Stimulated activated CD4-positive, alpha-beta T cell treated with anti-CD3 and anti-CD28 coated beads, Interleukin-2, amount 100 ng/mL, for 4 hours (primary cell): ENCODE measurements around the gene TBC1D17.

Experiments
- DNase-seq: peaks from one replicate; pipeline ENCODE4 v3.0.0-alpha.2; 2020; ENCODE audit warnings: low read depth

The TBC1D17 gene

DNA sequence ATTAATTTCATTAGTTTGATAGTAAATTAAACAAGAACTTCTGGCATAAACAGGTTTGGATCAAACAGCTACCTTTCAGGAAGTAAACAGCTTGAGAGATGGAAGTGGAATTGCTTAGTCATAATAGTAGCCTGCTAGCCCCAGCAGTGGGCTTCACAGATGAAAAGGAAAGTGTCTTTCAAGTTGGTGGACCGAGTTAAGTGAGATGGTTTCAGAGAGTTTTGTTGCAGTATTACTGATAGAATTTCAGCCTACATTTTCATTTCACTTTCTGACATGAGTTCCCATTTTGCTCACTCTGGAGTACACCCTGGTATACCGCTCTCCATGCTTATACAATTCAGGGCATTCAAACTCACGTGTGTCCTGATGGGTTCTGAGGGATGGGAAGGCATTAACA is 28.6 kb upstream of the TBC1D17 start:
- DNase-seq: no peak

DNA sequence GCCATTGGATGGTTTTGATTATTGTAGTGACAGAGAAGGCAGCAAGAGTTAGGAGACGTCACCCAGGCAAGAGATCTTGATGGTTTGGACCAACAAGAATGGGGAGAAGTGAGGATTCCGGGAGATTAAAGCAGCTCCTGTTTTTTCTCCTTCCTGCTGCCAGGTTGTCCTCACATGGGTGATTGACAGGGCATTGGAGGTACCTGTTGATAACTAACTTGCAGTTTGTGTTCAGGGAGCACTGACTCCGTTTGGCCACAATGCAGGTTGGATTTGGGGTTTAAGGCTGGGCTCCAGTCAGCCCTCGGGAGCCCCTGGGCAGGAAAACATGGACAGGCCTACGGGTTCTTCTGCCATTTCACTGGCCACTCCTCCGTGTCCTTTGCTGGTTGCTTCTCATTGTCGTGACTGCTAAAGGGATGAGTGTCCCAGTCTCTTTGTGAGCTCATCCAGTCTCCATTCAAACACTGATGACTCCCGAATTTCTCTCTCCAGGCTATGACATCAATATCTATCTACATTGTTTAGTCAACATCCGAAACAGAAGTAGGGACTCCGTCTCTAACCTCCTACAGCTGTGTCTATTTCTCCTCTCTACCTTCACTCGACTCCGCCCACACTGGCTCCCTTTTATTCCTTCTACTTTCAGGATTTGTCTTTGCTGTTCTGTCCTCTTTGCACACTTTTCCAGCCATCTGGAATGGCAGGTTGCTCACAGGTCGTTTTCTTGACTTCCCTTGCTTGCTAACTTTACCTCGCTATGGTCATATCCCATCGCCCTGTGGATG is 27.9 kb upstream of the TBC1D17 start:
- DNase-seq: no peak

DNA sequence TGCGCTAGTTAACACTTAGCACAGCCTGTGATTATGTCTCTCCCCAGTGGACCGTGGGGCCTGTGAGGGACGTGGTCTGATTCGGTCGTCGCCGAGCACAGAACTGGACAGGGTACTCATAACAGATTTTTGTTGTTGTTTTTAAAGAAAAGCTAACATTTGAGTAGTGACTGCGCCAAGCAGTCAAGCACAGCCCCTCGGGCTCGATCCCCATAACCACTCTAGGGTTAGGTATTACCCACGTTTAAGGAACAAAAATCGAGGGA is 27.3 kb upstream of the TBC1D17 start:
- DNase-seq: no peak

DNA sequence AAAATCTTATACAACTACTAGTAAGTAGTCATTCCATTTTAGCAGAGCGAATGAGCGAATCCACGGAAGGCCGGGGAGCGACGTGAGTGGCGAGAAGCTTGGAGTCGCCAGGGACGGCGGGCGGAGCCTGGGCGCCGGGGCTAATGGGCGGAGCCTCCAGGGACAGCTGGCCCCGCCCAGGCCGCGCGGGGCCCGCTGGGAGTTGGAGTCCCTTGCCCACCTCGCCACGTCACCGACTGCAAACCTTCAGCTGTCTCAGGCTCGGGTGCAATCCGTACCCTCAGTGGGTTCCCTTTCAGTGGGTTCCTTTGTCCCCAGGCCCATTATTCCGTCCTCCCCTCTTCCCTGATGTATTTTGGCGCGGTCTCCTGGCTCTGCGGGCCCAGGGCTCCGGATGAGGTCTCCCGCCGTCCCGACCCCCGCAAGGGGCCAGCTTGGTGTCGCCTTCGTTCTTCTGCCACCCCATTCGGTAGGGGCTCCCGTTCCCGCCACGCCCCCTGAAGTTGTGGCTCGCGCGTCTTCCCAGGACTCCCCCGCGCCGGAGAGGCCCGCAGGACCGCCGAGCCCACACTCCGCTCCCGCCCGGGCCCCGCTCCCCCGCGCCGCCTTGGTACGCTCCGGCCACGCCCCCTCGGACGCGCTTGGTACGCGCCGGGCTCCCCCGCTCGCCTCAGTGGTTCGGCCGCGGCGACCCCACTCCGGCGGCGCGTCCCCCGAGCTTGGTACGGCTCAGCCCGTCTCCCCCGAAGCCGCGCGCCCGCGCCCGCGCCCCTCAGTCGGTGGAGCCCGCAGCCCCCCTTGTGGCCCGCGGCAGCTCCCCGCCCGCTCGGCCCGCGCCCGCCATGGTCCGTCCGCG is 26.8 kb upstream of the TBC1D17 start, which contains the start of gene PTOV1:
PTOV1 (plus strand) TSS at position 673 of the 856 bp plus-strand sequence.
- DNase-seq: peak; percentile 79

DNA sequence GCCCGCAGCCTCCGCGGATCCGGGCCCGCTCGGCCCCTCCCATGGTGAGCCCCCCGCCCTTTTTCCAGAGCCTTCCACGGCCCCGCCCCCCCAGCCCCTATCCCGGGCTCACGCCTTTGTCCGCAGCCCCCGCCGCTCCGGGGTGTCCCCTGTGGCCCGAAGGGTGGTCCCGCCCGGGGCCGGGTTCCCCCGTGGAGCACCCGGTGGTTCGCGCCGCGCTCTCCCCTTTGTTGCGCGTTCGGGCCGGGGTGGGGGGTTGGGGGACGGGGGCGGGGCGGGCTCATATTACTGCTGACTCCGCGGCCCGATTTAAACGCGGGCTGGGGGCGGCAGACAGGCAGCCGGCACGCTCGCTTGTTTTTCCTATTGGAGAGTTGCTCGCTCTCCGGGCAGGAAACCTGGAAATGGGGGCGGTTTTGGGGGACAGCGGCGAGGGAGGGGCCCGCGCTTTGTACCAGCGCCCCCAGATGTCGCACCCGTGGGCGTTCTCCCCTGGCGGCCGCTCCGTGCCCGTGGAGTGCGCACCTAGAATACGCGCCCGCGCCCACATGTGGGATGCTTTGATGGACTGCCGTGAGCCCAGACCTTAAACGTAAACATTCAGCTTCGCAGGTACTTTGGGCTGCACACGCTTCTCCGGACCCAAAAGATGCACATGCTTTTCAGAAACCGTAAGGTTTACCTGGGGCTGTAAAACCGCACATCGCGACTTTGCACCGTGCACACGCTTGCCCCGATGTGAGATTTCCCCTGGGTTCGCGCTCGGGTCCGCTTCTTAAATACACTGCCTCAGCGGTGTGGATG is 25.8 kb upstream of the TBC1D17 start:
- peak; percentile 22 for DNase-seq

DNA sequence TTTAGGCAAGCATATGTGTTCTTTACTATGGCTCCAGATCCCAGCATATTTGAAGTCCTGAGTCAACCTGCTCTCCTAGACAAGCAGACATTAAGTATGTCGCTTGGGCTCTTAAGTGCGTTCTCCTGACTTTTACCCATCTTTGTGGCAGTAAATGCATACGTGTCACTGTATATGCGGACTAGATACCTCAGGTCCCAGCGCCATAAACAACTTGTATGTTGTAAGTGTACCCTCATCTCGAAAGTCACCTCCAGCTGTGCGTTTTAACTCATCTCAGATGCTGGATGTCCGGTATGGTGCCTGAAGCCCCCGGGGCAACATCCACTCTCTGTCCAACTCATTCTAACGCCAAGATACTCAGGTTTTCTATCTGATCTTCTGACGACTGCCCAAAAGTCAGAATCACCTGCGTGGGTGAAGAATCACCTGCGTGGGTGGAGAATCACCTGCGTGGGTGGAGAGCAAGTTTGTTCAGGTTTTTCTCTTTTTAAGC is 24.8 kb upstream of the TBC1D17 start:
- DNase-seq: no peak

DNA sequence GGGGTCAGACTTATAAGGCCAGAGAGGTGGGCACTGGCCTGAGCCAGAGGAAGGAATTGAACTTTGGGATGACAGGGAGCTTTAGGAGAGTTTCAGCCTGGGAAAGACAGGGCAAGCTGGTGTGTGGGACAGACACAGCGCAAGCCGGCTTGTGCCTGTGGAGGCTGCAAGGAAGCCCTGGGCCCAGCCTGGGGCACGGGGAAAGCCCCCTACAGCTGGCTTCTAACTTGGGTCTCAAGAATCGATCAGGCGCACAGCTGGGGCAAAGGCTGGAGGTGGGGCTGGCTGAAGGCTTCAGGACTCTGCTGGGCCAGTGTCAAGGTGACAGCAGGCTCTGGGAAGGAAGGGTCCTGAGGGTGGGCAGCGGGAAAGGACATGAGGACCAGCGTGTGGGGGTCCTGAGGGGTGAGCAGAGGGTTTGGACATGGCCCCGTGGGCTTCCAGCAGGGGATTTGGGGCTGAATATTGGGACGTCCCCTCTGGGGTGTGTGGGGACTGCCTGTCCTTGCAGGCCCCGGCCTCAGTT is 23.6 kb upstream of the TBC1D17 start:
- DNase-seq: no peak

DNA sequence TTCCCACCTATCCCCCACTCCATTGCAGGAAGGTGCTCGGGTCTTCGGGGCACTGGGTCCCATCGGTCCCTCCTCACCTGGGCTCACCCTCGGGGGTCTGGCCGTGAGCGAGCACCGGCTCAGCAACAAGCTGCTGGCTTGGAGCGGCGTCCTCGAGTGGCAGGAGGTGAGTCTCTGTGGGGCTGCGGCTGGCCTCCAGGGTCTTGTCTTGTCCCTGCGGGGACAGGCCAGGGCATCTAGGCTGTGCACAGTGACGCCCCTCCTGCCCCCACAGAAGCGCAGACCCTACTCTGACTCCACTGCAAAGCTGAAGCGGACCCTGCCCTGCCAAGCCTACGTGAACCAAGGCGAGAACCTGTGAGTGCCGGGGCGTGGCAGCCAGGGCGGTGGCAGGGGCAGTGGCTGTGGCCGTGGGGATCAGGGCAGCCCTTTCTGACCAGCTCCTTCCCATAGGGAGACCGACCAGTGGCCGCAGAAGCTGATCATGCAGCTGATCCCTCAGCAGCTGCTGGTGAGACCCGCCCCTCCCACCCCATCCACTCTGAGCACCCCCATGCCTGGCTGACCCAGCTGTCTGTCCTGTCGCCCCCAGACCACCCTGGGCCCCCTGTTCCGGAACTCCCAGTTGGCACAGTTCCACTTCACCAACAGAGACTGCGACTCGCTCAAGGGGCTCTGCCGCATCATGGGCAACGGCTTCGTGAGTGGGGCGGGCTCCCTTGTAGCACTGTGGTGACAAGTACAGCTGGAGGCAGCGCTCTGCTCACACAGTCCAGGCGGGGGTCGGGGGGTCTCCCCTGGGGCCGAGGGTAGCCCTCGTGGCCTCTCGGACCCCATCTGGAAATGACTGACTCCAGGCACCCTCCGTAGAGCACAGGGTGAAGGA is 22.9 kb upstream of the TBC1D17 start:
- no peak for DNase-seq

DNA sequence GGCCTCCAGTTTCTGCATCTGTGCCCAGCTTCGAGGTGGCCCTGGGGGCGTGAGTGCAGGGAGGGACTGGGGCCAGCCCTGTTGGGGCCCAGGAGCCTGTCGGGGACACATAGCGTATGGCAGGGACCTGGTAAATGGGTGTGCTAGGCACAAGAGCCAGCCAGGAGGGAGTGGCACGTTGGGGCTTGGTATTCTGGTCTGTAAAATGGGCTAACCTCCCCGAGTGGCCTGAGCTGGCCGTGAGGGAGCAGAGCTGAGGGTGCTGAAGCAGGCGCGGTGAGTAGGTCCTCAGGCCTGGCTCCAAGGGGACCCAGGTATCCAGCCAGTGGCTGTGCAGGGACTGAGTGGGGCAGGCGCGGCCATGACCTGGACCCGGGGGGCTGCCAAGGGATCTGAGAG is 22.2 kb upstream of the TBC1D17 start:
- no peak for DNase-seq

DNA sequence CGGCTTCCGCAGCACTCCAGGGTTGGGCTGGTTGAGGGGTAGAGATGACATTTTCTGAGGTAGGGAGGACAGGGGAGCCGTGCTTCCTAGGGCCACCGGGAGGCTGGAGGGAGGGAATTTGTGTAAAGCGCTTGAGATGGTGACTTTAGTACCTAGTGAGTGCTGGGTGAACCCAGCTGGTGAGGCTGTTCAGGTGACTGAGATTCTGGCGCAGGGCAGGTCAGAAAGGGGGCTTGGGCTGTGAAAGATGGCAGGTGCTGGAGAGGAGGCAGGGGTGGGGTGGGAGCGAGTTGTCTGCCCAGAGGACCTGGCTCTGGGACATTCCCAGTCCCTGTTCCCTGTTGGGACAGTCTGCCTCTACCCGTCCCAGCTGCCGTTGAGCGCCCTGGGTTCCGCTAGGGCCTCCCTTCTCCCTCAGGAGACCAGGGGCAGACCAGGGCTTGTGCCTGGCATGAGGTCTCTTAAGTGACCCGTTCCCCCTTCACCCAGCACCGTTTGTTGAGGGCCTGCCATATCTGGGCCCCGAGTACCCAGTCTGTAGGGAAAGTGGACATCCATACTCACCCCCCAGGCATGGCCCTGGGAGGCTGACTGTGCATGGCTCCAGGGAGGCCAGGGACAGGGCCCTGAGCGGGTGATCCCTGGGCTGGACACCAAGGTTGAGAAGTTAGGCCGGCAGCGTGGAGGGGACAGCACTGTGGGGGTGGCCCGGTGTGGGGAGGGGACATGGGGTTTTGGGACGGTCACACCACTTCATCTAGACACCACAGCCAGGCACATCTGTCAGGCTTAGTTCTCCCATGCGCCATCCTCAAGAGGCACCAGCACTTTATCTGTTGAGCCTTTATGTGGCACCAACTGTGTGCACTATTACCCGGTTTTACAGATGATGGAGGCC is 21.6 kb upstream of the TBC1D17 start:
- no peak for DNase-seq

DNA sequence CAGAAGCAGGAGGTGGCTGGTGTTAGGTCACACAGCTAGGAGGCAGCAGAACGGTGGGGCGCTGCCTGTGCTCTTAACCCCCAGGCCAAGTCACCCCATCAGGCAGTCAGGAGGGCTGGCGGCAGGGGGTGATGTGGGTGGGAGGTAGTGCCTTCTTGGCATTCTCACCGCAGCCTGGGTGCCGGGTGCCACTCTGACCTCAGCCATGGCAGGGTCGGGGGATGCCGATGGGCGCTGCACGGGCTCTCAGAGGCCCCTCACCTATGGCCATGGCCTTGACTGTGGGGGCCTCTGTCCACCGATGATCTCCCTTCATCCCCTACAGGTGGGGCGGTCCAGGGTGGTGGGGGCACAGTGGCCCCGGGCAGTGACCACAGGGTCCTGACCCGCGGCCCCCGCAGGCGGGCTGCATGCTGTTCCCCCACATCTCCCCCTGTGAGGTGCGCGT is 20.9 kb upstream of the TBC1D17 start:
- DNase-seq: no peak

DNA sequence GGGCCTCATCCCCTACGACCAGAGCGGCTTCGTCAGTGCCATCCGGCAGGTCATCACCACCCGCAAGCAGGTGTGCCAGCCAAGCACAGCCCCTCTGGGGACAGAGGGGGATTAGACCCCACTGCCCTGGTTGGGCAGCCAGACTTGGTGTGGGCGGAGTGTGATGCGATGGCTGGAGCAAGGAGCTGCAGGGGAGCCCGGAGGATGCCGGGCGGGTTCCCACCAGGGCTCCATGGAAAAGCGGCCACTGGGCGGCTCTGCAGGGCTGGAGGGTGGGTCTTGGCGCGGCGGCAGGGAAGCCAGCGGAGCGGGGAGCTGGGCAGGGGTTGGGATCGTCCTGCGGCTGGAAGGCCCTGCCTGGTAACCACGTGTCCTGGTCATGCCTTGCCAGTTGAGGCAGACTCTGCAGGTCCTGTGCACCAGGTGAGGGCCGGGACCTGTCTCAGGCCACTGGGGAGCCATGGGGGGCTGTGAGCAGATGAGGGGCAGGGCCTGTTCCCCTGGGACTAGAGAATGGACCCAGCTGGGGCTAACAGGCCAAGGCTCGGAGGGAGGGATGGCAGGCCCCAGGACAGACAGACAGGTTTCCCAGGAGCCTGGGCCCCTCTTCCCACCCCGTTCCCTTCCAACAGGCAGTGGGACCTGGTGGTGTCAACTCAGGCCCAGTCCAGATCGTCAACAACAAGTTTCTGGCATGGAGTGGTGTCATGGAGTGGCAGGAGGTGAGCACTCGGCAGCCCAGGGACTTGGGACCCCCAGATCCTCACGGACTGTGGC is 20.3 kb upstream of the TBC1D17 start:
- DNase-seq: no peak

DNA sequence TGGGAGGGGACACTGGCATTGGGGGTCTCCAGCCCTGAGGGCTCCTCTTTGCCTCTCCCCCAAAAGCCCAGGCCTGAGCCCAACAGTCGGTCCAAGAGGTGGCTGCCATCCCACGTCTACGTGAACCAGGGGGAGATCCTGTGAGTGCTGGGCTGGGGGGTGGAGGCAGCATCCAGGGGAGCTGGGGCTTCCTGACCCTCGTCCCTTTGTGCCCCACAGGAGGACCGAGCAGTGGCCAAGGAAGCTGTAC is 19.7 kb upstream of the TBC1D17 start:
- no peak for DNase-seq

DNA sequence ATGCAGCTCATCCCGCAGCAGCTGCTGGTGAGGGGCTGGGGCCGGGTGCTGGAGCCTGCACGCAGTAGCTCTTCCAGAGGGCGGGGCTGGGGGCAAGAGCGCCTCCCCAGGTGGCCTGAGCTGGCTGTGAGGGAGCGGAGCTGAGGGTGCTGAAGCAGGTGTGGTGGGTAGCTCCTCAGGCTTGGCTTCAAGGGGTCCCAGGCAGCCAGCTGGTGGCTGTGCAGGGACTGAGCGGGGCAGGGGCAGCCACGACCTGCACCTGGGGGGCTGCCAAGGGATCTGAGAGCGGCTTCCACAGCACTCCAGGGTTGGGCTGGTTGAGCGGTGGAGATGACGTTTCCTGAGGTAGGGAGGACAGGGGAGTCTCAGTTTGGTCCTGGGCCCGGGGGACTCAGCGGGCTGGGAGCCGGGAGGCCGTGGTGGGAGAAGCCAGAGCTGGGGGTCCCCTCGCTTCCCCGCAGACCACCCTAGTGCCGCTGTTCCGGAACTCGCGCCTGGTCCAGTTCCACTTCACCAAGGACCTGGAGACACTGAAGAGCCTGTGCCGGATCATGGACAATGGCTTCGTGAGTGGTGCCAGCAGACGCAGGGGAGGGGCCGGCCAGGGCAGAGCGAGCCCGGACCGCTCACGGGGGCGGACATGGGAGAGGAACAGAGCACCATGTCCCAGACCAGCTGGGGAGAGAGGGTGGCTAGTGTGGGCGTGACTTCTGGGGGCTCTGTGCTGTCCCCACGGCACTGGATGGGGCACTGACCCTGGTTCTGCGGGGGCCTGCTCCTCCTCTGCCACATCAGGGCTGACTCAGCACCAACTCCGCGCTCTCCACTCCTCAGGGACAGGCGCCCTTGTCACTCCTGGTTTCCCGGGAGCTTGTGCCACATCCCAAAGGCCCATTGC is 19.2 kb upstream of the TBC1D17 start:
- no peak for DNase-seq

DNA sequence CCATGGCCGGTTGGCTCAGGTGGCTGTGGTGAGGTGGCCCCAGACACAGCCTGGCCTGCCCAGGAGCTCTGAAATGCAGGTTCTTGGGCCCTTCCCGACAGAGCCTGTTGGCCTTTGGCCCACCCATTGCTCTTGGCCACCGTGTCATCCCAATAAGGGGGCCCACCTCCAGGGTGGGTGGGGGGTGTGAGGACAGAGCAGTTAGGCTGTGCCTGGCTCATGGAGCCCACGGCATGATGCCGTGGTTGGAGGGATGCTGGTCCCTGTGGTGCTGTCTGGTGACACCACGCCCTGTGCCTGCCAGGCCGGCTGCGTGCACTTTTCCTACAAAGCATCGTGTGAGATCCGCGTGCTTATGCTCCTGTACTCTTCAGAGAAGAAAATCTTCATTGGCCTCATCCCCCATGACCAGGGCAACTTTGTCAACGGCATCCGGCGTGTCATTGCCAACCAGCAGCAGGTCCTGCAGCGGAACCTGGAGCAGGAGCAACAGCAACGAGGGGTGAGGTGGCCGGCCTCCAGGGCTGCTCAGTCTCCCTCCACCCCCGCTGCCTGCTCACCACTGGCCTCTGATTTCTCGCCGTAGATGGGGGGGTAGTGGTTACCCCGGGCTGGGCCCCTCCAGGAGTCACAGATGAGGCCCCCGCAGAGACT is 17.7 kb upstream of the TBC1D17 start:
- no peak for DNase-seq

DNA sequence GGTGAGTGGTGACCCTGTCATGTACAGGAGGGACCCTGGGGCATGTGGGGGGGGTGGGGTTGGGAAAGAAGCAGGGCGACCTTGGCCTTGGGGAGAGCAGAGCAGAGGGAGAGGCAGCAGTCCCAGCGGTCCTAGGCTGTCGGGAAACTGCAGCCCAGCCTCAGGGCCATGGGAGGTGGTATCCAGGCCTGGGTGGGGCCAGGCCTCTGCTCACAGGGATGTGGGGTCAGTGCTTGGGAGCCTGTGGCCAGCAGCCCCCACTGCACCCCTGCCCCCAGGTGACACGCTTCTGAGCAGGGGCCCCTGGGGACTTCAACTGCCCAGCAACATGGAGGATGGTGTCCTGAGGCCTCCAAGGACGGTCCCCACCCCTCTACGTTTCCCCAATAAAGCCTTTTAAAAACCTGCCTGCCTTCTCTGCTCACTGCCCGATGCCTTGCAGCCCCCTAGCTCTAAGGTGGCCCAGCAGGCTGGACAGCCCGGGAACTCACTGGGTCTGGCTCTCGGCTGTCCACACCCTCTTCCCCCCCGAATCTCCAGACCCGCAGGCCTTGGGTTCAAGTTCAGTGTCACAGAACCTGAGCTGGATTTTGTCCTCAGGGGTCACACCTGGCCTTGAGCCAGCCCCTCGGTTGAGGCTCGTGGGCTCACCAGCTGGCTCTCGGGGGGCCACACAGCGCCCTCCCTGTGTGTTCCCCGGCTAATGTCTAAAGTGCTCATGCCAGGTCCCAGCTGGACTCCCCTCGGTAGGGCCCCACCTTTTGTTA is 17.0 kb upstream of the TBC1D17 start:
- DNase-seq: no peak

DNA sequence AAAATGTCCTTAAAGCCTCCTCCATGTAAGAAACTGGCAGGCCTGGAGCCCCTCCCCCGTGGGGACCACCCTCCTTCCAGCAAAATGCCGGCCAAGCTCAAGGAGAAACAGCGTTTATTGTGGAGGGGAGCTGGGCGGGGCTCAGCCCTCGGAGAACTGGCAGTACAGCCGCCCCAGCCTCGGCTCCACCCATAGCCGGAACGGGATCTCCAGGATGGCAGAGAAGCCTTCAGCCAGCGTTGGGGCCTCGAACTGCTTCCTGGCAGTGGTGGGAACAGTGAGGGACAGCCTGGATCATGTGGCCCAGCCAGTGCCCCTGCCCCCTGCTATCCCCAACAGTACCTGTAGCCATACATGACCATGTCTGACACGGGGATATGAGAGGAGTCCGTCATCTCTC is 16.4 kb upstream of the TBC1D17 start:
- no peak for DNase-seq
